IMR-90 (cell line): ENCODE measurements around the gene TCF19. TPM values are rescaled to one million over a fixed set of nuclear protein-coding genes. Genes with fewer than 3 reads are reported as not detected.

Source experiments
- ATAC-seq: fragments of 200-7000 bp; cut with Tn5 transposase; 2 replicates; pipeline ENCODE4 v1.9.1; 2020; ENCODE audit warnings: low read depth, mild to moderate bottlenecking, moderate library complexity
- BruUV-seq: library from RNA; stranded (reverse); fragments of 400-500 nt; replicated peaks from 2 replicates; lab custom pipeline; 2021; lab: Mats Ljungman, UMichigan
- CTCF ChIA-PET: fragments of 300-600 bp; formaldehyde crosslinking; extraction: SDS; loops from one replicate; lab custom pipeline; 2021; ENCODE audit warnings: antibody characterized with exemption; lab: Yijun Ruan, JAX
- POLR2A ChIA-PET: fragments of 300-600 bp; sonication (Branson Sonifier 250); formaldehyde crosslinking; loops from one replicate; lab custom pipeline; 2022; ENCODE audit warnings: antibody characterized with exemption; ENCODE audit not compliant: unreplicated experiment; lab: Charles Lee
- DNase-seq: peaks from one replicate; pipeline ENCODE4 v3.0.0; 2013
- H2AFZ ChIP-seq: replicated peaks from 2 replicates; pipeline ENCODE3; 2013; ENCODE audit warnings: low read length, mild to moderate bottlenecking; ENCODE audit not compliant: poor library complexity
- H2AK5ac ChIP-seq: 2 replicates; pipeline ENCODE4 v1.6.1; 2013; ENCODE audit warnings: low read depth, low read length, inconsistent platforms
- H2AK9ac ChIP-seq: replicated peaks from 2 replicates; pipeline ENCODE3; 2013; ENCODE audit warnings: mild to moderate bottlenecking, low read depth, low read length, moderate library complexity; ENCODE audit not compliant: poor library complexity
- H2BK120ac ChIP-seq: 2 replicates; pipeline ENCODE4 v1.6.1; 2013; ENCODE audit warnings: low read depth, low read length, inconsistent platforms
- H2BK15ac ChIP-seq: 3 replicates; pipeline ENCODE4 v1.6.1; 2013; ENCODE audit warnings: low read depth, low read length, inconsistent platforms
- H2BK20ac ChIP-seq: 2 replicates; pipeline ENCODE4 v1.6.1; 2013; ENCODE audit warnings: low read depth, mild to moderate bottlenecking, inconsistent platforms, low read length, moderate library complexity
- H2BK5ac ChIP-seq: 2 replicates; pipeline ENCODE4 v1.6.1; 2013; ENCODE audit warnings: mild to moderate bottlenecking, low read depth, low read length, inconsistent platforms; ENCODE audit not compliant: poor library complexity, severe bottlenecking
- H3K14ac ChIP-seq: replicated peaks from 2 replicates; pipeline ENCODE4 v1.6.1; 2013; ENCODE audit warnings: low read depth, low read length, inconsistent platforms
- H3K18ac ChIP-seq: 2 replicates; pipeline ENCODE4 v1.6.1; 2013; ENCODE audit warnings: low read depth, low read length, control low read depth
- H3K23ac ChIP-seq: 2 replicates; pipeline ENCODE4 v1.6.1; 2013; ENCODE audit warnings: low read depth, low read length, inconsistent platforms
- H3K27ac ChIP-seq: 2 replicates; pipeline ENCODE4 v1.5.1; 2013; ENCODE audit warnings: mild to moderate bottlenecking, control low read depth, low read length; ENCODE audit not compliant: insufficient read depth
- H3K27me3 ChIP-seq: 2 replicates; pipeline ENCODE4 v1.6.1; 2013; ENCODE audit warnings: low read length; ENCODE audit not compliant: control insufficient read depth, insufficient read depth
- H3K36me3 ChIP-seq: 2 replicates; pipeline ENCODE4 v1.6.1; 2013; ENCODE audit warnings: low read length, mixed read lengths; ENCODE audit not compliant: control insufficient read depth, insufficient read depth
- H3K4ac ChIP-seq: 2 replicates; pipeline ENCODE4 v1.6.1; 2013; ENCODE audit warnings: low read depth, low read length, inconsistent platforms
- H3K4me1 ChIP-seq: 2 replicates; pipeline ENCODE4 v1.6.1; 2013; ENCODE audit warnings: low read length, mixed read lengths; ENCODE audit not compliant: control insufficient read depth, insufficient read depth
- H3K4me2 ChIP-seq: 2 replicates; pipeline ENCODE4 v1.6.1; 2013; ENCODE audit warnings: low read depth, mild to moderate bottlenecking, control low read depth, low read length, moderate library complexity
- H3K4me3 ChIP-seq: 2 replicates; pipeline ENCODE4 v1.5.1; 2013; ENCODE audit warnings: low read depth, mild to moderate bottlenecking, control low read depth, low read length, moderate library complexity; ENCODE audit not compliant: insufficient read depth
- H3K56ac ChIP-seq: 2 replicates; pipeline ENCODE4 v1.6.1; 2013; ENCODE audit warnings: low read length, inconsistent platforms; ENCODE audit not compliant: insufficient read depth; ENCODE audit errors: extremely low read depth
- H3K79me1 ChIP-seq, 2 experiments: 2 replicates each; pipeline ENCODE4 v1.6.1; 2013; ENCODE audit warnings: low read length in 2 of 2, inconsistent platforms in 1 of 2, low read depth in 1 of 2
- H3K9ac ChIP-seq: 2 replicates; pipeline ENCODE4 v1.6.1; 2013; ENCODE audit warnings: low read depth, low read length, control low read depth
- H3K9me1 ChIP-seq: 2 replicates; pipeline ENCODE4 v1.6.1; 2013; ENCODE audit warnings: low read length, inconsistent platforms; ENCODE audit not compliant: insufficient read depth
- H3K9me3 ChIP-seq: 2 replicates; pipeline ENCODE4 v1.6.1; 2013; ENCODE audit warnings: low read length; ENCODE audit not compliant: control insufficient read depth, insufficient read depth
- H4K20me1 ChIP-seq: 2 replicates; pipeline ENCODE4 v1.6.1; 2013; ENCODE audit warnings: low read length, inconsistent platforms; ENCODE audit not compliant: insufficient read depth
- H4K5ac ChIP-seq: 2 replicates; pipeline ENCODE4 v1.6.1; 2013; ENCODE audit warnings: mild to moderate bottlenecking, low read depth, low read length, control low read depth
- H4K8ac ChIP-seq, 2 experiments: 2 replicates each; pipeline ENCODE4 v1.6.1; 2013; ENCODE audit warnings: low read depth in 2 of 2, low read length in 2 of 2, control low read depth in 1 of 2, inconsistent platforms in 1 of 2
- H4K91ac ChIP-seq: 2 replicates; pipeline ENCODE4 v1.6.1; 2013; ENCODE audit warnings: low read depth, low read length, inconsistent platforms; ENCODE audit not compliant: insufficient read depth
- NFE2L2 ChIP-seq: fragments of 150-350 bp; IDR thresholded peaks from 2 replicates; pipeline ENCODE4 v1.6.1; 2016; ENCODE audit warnings: low read depth, mild to moderate bottlenecking, low read length
- WGBS, 2 experiments: methylation state at CpG; one replicate each; pipeline versions ENCODE4 v1.1.5 to v1.1.7; 2013; ENCODE audit warnings: missing lambda C conversion rate in 2 of 2; ENCODE audit not compliant: insufficient read length in 1 of 2; ENCODE audit errors: extremely low coverage in 2 of 2; 5-methylcytosine and 5-hydroxymethylcytosine counted together
- dilution Hi-C: fragments of 300-500 bp; cut with HindIII; formaldehyde crosslinking; loops from one replicate; pipeline ENCODE4 v1.14.3; 2018; ENCODE audit warnings: low sequenced_read_pairs; ENCODE audit not compliant: unreplicated experiment
- in situ Hi-C: fragments of 300-500 bp; cut with MboI; formaldehyde crosslinking; loops from 3 replicates; pipeline ENCODE4 v1.14.3; 2019; ENCODE audit warnings: low sequenced_read_pairs, inconsistent platforms, mixed read lengths
- intact Hi-C: fragments of 100-400 bp; cut with micrococcal nuclease; formaldehyde crosslinking; loops from 2 replicates; pipeline ENCODE4 v1.10.0; 2022
- polyA plus RNA-seq, 3 experiments: library from polyadenylated mRNA; depleted of rRNA; stranded (reverse); fragments of >200 nt; gene quantifications; 2 replicates each; pipeline ENCODE4 v1.2.3, GENCODE V29; 2012; ENCODE audit warnings: low replicate concordance in 1 of 3
- total RNA-seq: library from RNA; depleted of rRNA; stranded (reverse); fragments of >200 nt; gene quantifications from 2 replicates; pipeline ENCODE4 v1.2.3, GENCODE V29; 2012

Gene TCF19
- total and polyA plus RNA-seq, 2 of the 4 experiments (the other 2 are of a cell fraction) = 13.1 to 14.2 TPM

DNA sequence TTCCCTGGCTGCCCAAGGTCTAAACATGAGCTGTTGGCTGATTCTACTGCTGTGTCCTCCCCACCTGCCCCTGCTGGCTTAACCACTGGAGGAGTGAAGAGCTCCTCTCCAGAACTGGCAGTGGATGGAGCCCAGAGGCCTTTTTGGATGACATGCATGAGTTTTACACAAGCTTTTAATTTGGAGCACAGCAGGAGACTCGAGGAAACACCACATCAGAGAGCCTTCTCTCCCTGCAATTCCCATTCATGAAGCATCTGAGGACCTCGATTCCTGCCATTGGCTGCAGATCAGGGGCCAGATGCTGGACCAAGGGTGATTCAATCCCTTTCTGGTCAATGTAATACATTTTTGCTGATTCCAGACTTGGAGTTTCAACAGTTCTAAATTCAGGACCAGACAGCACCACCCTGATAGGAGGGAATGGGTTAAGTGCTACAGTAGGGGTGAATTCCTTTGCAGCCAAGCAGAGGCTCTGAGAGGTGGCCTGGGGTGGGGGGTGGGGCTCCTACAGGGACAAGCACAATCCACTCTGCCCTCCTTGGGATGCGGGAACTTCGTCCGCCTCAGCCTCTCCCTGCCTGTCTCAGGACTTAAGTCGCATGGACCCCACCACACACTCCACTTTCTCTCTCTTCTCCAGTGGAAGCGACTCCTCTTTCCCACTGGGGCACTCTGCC is 44.4 kb upstream of the TCF19 start:
- POLR2A ChIA-PET = no interaction called here
- H2AK9ac ChIP-seq = peak overlapping the region; percentile 83
- H2BK5ac ChIP-seq = peak overlapping the region; percentile 71
- H4K5ac ChIP-seq = no peak overlapping the region; the same call in none of the 2 replicates
- peak overlapping the region; percentile 81 for H2BK20ac ChIP-seq
- peak overlapping the region; percentile 83 for H4K91ac ChIP-seq
- in situ Hi-C loops = no loop called here
- H3K14ac ChIP-seq = peak overlapping the region; percentile 69
- peak overlapping the region; percentile 27; the same call in 1 of the 2 replicates for H3K9ac ChIP-seq
- H3K4me1 ChIP-seq = peaks cover 11% of the 10 kb centered on the region
- CTCF ChIA-PET = interaction anchor here (0.7 to 3.4 kb wide), 4 partner anchors 23 to 78 kb away, joined by 3 to 10 read pairs (median 4); no protein-coding TSS in a partner anchor
- dilution Hi-C loops = no loop called here
- WGBS, 2 experiments = 100% methylated on average over 1 of the region's 7 CpGs; no CpG with 5 or more reads in 1 of the 2 experiments
- BruUV-seq = no TSS peak
- H3K36me3 ChIP-seq = no peaks in the 10 kb centered on the region
- no peaks in the 10 kb centered on the region for H3K9me3 ChIP-seq
- peak overlapping the region; percentile 74; the same call in 1 of the 2 replicates for H2AK5ac ChIP-seq
- H2AFZ ChIP-seq = peak overlapping the region; percentile 82
- H3K23ac ChIP-seq = no peak overlapping the region
- DNase-seq (peak; percentile 24), ATAC-seq (peak; percentile 46)
- peaks cover 24% of the 10 kb centered on the region for H3K27me3 ChIP-seq
- no peaks in the 10 kb centered on the region for H4K20me1 ChIP-seq
- H3K27ac ChIP-seq = peak overlapping the region; percentile 75
- peak overlapping the region; percentile 90 for H3K4ac ChIP-seq
- peaks cover 0 to 9% of the 10 kb centered on the region in 2 experiments; a peak in 2 of 4 replicates for H3K79me1 ChIP-seq
- H3K18ac ChIP-seq = peak overlapping the region; percentile 48; the same call in 1 of the 2 replicates
- intact Hi-C loops = no loop called here
- peak overlapping the region; percentile 73 to 92 for H4K8ac ChIP-seq
- H2BK15ac ChIP-seq = peak overlapping the region; percentile 80; the same call in 2 of the 3 replicates
- H3K4me2 ChIP-seq = peak overlapping the region; percentile 22; the same call in 1 of the 2 replicates
- H3K56ac ChIP-seq = no peak overlapping the region
- H3K4me3 ChIP-seq = no peak overlapping the region
- peak overlapping the region; percentile 92 for H2BK120ac ChIP-seq
- no peak for TF ChIP-seq NFE2L2
- H3K9me1 ChIP-seq = peaks cover 15% of the 10 kb centered on the region
